Hepatic stellate cell (primary cell): Measurements from ENCODE around the gene MAP1S.

Source experiments
- DNase-seq: peaks from one replicate; pipeline ENCODE4 v3.0.0; 2011; ENCODE audit warnings: low spot score

The MAP1S gene, protein sequence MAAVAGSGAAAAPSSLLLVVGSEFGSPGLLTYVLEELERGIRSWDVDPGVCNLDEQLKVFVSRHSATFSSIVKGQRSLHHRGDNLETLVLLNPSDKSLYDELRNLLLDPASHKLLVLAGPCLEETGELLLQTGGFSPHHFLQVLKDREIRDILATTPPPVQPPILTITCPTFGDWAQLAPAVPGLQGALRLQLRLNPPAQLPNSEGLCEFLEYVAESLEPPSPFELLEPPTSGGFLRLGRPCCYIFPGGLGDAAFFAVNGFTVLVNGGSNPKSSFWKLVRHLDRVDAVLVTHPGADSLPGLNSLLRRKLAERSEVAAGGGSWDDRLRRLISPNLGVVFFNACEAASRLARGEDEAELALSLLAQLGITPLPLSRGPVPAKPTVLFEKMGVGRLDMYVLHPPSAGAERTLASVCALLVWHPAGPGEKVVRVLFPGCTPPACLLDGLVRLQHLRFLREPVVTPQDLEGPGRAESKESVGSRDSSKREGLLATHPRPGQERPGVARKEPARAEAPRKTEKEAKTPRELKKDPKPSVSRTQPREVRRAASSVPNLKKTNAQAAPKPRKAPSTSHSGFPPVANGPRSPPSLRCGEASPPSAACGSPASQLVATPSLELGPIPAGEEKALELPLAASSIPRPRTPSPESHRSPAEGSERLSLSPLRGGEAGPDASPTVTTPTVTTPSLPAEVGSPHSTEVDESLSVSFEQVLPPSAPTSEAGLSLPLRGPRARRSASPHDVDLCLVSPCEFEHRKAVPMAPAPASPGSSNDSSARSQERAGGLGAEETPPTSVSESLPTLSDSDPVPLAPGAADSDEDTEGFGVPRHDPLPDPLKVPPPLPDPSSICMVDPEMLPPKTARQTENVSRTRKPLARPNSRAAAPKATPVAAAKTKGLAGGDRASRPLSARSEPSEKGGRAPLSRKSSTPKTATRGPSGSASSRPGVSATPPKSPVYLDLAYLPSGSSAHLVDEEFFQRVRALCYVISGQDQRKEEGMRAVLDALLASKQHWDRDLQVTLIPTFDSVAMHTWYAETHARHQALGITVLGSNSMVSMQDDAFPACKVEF

GRCh38 chr19:17718947-17719711 is at the start of gene MAP1S:
Gene MAP1S (plus strand): TSS chr19:17719480. CDS start chr19:17719503, 23 bp downstream.
- DNase-seq = peak; percentile 81

DNA sequence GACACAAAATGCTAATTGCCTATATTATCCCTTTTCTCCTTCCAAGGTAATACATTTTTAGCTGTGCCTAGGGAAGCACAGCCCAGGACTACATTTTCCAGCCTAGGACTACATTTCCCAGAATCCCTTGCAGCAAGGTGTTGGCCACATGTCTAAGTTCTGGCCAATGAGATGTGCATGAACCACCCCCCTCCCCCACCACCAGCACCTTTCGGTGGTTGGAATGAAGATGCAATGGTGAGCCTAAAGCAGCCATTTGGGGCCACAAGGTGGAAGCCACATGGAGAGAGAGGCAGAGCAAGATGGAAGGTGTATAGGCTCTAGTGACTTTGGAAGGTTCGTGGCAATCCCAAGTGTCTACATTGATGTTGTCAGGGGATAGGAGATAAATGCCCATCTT is 47.4 kb upstream of the MAP1S start:
- no peak for DNase-seq

- no peak for DNase-seq
Observed at GRCh38 chr19:17673937-17674799, 45.1 kb upstream of the MAP1S start.

DNA sequence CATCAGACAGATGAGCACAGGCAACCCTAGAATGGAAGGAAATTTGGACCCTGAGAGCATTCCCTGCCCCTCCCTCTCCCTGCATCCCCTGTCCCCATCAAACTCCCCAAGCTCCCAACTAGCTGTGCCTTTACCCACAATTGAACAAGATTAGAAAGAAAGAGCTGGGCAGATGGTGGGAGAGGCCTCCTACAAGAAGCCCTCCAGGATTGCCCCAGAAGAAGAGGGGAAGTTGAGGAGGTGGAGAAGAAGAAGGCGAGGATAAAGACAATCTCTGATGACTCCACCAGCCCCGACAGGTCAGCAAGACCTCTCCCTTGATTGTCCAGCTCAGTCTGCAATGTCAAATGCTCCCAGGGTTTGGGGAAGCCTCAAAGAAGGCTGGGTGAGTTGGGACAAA is 43.0 kb upstream of the MAP1S start:
- DNase-seq = no peak

DNA sequence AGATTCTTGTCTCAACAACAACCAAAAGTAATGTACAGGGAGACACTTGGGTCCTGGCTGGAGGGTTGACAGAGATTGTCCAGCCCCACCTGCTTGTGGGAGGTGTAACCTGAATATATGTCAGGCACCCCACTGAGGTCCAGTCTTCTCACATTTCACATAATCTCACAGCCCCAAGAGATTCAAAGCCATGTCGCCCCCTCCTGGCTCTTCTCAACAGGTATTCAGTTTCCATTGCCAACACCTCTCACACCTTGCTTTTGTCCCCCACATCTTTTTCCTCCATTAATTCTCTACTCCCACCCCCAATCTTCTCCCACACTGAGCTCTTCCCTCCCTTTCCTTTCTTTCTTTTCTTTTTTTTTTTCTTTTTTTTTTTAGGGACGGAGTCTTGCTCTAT is 42.3 kb upstream of the MAP1S start:
- no peak for DNase-seq

- DNase-seq = no peak
Observed at GRCh38 chr19:17678836-17679235, 40.4 kb upstream of the MAP1S start.

DNA sequence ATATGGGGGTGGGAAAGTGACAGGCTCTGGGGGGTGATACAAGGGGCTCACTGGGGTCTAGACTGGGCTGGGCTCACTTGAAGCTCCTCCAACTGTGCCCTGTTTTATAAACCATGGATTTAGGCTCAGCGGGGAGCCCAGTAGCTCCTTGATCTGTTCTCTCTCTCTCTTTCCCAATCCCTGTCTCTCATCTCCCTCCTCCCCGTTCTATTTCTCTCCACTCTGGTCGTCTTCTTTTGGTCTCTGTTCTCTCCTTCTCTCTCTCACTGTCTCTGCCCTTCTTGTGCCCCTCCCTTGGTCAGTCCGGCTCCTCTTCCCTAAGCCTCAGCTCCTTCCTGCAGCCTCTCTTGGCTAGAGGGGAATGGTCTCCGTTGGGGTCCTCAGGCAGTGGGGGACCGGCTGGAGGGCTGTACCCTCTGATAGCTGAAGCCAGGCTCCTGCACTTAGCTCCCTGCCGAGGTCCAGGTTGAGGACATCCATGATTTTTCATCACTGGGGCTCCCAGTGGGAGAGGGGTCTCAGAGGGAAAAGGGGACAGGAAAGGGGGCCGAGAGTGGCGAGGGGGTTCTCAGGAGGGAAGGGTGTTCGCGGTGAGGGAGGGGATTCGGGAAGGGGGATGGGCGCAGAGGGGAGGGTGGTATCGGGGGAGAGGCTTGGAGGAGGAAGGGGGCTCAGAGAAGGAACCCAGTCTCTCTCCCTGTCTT is 39.6 kb upstream of the MAP1S start:
- no peak for DNase-seq

DNA sequence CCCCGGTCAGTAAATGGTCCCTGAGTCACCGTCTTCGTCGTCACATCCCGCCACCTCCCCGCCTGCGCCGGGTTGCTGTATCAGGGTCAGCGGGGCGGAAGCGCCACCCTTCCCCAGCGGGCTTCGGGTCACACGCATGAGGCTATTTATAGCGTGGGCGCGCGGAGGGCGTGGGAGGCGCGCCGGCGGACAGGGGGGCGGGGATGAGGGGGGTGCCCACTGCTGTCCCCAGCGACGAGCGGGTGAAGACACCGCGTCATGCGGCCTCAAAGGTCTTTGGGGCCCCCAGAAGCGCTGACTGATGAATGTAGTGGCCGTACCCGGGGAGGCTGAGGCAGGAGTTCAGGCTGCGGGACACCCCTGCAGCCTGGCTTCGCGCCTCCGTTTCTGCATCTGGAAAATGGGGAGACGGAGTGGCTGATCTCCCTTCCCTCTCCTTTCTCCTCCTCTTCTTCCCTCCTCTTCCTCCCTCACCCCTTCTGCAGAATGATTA is 39.0 kb upstream of the MAP1S start:
- DNase-seq = peak; percentile 97

DNA sequence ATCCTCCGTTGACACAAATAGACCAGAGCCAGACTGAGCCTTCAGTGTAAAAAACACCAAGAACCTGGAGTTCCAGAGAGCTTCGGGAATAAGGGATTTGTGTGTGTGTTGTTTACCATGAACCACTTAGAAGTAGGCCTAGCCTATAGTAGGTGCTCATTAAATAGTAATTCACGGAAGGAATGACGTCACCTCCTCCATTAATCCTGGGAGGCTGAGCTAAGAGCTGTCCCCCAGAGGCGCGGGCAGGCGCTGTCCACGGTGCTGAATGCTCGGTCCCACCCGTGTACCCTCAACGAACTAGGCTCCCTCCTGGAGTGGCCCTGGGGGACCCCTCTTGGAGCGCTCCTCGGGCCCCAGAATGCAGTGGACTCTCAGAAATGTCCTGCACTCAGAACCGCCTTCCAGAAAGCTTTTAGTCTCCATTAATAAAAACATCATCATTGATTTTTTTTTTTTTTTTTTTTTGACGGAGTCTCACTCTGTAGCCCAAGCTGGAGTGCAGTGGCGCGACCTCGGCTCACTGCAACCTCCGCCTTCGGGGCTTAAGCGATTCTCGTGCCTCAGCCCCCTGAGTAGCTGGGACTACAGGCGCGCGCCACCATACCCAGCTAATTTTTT is 37.7 kb upstream of the MAP1S start:
- DNase-seq = peak; percentile 61

DNA sequence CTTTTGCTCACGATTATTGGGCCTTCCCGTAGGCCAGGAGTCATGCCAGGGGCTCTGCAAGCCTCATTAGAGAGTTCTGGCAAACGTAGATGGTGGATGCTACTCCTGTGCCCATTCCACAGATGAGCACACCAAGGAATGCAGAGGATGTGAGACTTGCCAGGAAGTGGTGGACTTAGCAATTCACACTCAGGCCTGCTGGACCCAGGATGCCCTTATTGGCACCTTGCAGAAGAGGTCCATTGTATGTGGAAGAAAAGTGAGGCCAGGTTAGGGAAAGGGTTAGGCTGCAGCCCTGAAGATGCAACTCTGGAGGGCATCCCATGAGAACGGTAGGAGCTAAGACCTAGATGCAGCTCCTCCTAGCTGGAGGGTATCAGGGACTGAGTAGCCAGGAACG is 37.0 kb upstream of the MAP1S start:
- no peak for DNase-seq

- no peak for DNase-seq
Observed at GRCh38 chr19:17683078-17683477, 36.2 kb upstream of the MAP1S start.

- DNase-seq = no peak
Observed at GRCh38 chr19:17684256-17684655, 35.0 kb upstream of the MAP1S start.

GRCh38 chr19:17685451-17686022 is 33.7 kb upstream of the MAP1S start:
- DNase-seq = no peak

GRCh38 chr19:17686023-17686521 is 33.2 kb upstream of the MAP1S start:
- DNase-seq = peak; percentile 76

DNA sequence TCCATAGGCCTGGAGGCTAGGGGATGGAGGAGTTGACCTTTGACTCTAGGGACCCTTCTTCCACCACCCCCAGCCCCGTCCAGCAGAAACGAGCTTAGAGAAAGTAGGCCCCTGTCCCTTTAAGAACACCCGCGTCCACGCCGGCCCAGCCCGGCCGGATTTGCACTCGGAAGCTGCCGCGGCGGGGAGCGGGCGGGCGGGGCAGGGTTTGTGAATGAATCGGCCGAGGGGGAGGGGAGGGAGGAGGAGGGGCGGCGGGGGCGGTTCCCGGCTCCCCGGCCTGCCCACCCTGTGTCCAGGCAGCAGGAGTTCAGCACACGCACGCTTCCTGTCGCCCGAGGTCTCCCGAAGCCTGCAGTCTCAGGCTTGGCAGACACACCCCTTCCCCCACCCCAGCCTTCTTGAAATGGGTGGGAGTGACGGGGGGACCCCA is 32.7 kb upstream of the MAP1S start:
- peak; percentile 86 for DNase-seq

- no peak for DNase-seq
Observed at GRCh38 chr19:17687141-17687856, 32.0 kb upstream of the MAP1S start.

GRCh38 chr19:17687857-17688784 is 31.2 kb upstream of the MAP1S start, which contains the start of gene UNC13A:
Gene UNC13A (minus strand): TSS chr19:17688354. CDS start chr19:17688199, 155 bp downstream.
- DNase-seq = peak; percentile 75
